K562 (cell line): ENCODE data around the gene NEDD4L. TPM values are rescaled to one million over a fixed set of nuclear protein-coding genes. Genes with fewer than 3 reads are reported as not detected.

ENCODE experiments used
- ATAC-seq: fragments of 200-7000 bp; cut with Tn5 transposase; 3 replicates; pipeline ENCODE4 v1.9.1; 2020; ENCODE audit warnings: moderate library complexity
- BruUV-seq: library from RNA; stranded (reverse); fragments of 400-500 nt; replicated peaks from 2 replicates; lab custom pipeline; 2021; lab: Mats Ljungman, UMichigan
- CTCF ChIA-PET: fragments of 300-600 bp; formaldehyde crosslinking; extraction: SDS; loops from one replicate; lab custom pipeline; 2021; ENCODE audit warnings: low intra/inter-chr PET ratio; lab: Yijun Ruan, JAX
- POLR2A ChIA-PET: fragments of 300-600, 350-650 bp; sonication (Branson Sonifier 250); formaldehyde crosslinking; extraction: SDS; loops from one replicate; lab custom pipeline; 2021; ENCODE audit warnings: antibody characterized with exemption, inconsistent platforms; lab: Yijun Ruan, JAX
- DNase-seq, 4 experiments: peaks; one replicate each; pipeline versions ENCODE4 v3.0.0 to v3.0.0-alpha.2; 2011 to 2018; ENCODE audit warnings: low spot score in 3 of 4, mixed read lengths in 3 of 4; ENCODE audit errors: extremely low read depth in 1 of 4
- FAIRE-seq: peaks from 2 replicates; lab custom pipeline; 2011; peaks lifted over from hg19 to GRCh38; lab: Jason Lieb, UNC
- H2AFZ ChIP-seq: 2 replicates; pipeline ENCODE4 v1.6.0; 2011; ENCODE audit warnings: low read depth, low read length, control low read depth, inconsistent platforms
- H3K27ac ChIP-seq: fragments of 200-600 bp; 3 replicates; pipeline ENCODE4 v1.8.0; 2011; ENCODE audit warnings: low read depth, mild to moderate bottlenecking, control low read depth, inconsistent platforms, low read length, moderate library complexity, mixed read lengths; ENCODE audit errors: extremely low read depth
- H3K27me3 ChIP-seq, 2 experiments: fragments of 300-600 bp in 1 of 2; 2 replicates in 1 of 2; 3 replicates in 1 of 2; pipeline versions ENCODE4 v1.6.0 to v1.8.0; 2011; ENCODE audit warnings: inconsistent platforms in 2 of 2, low read length in 2 of 2, mild to moderate bottlenecking in 1 of 2, mixed read lengths in 1 of 2, moderate library complexity in 1 of 2; ENCODE audit not compliant: control insufficient read depth in 2 of 2, insufficient read depth in 2 of 2
- H3K36me3 ChIP-seq: fragments of 300-600 bp; 3 replicates; pipeline ENCODE4 v1.8.0; 2011; ENCODE audit warnings: mild to moderate bottlenecking, low read length, inconsistent platforms; ENCODE audit not compliant: control insufficient read depth, insufficient read depth
- H3K4me1 ChIP-seq, 2 experiments: fragments of 200-600 bp in 1 of 2; replicated peaks in 1 of 2; 2 replicates in 1 of 2; 3 replicates in 1 of 2; pipeline versions ENCODE4 v1.5.1 to v1.8.0; 2011; ENCODE audit warnings: inconsistent platforms in 2 of 2, low read length in 2 of 2, mild to moderate bottlenecking in 1 of 2, mixed read lengths in 1 of 2, moderate library complexity in 1 of 2; ENCODE audit not compliant: control insufficient read depth in 2 of 2, insufficient read depth in 2 of 2
- H3K4me2 ChIP-seq: 2 replicates; pipeline ENCODE4 v1.6.1; 2011; ENCODE audit warnings: low read length, control low read depth, inconsistent platforms, mixed read lengths; ENCODE audit not compliant: insufficient read depth
- H3K4me3 ChIP-seq: fragments of 200-600 bp; sonication (generic), shearing (Covaris generic); 2 replicates; pipeline ENCODE4 v1.5.1; 2016; ENCODE audit warnings: control low read depth, inconsistent platforms
- H3K79me2 ChIP-seq: fragments of 200-600 bp; 3 replicates; pipeline ENCODE4 v1.8.0; 2011; ENCODE audit warnings: low read length, inconsistent platforms; ENCODE audit not compliant: control insufficient read depth, insufficient read depth
- H3K9ac ChIP-seq, 2 experiments: 2 replicates each; pipeline versions ENCODE4 v1.6.0 to v1.6.1; 2011; ENCODE audit warnings: low read depth in 2 of 2, low read length in 2 of 2, control low read depth in 1 of 2, inconsistent platforms in 1 of 2, mild to moderate bottlenecking in 1 of 2, mixed read lengths in 1 of 2; ENCODE audit not compliant: insufficient read depth in 1 of 2
- H3K9me1 ChIP-seq: one replicate; pipeline ENCODE4 v1.6.0; 2011; ENCODE audit warnings: inconsistent platforms, mild to moderate bottlenecking, low read length, moderate library complexity; ENCODE audit not compliant: control insufficient read depth, insufficient read depth
- H3K9me3 ChIP-seq: replicated peaks from 2 replicates; pipeline ENCODE4 v1.5.1; 2011; ENCODE audit warnings: low read depth, low read length, inconsistent platforms; ENCODE audit not compliant: control insufficient read depth, insufficient read depth
- H4K20me1 ChIP-seq: replicated peaks from 2 replicates; pipeline ENCODE4 v1.6.1; 2011; ENCODE audit warnings: low read length, inconsistent platforms, mixed read lengths; ENCODE audit not compliant: control insufficient read depth, insufficient read depth
- CBX5 ChIP-seq: IDR thresholded peaks from 2 replicates; pipeline ENCODE4 v1.6.1; 2014; ENCODE audit warnings: low read depth, borderline replicate concordance
- GATA2 ChIP-seq: sonication (generic); formaldehyde crosslinking; IDR thresholded peaks from 2 replicates; pipeline ENCODE4 v1.4.0; 2020; ENCODE audit warnings: mild to moderate bottlenecking, missing genetic modification reagents
- ID3 ChIP-seq, 2 experiments: fragments of 250-450 bp in 1 of 2; fragments of 450-650 bp in 1 of 2; sonication (Bioruptor Pico) in 1 of 2; IDR thresholded peaks; 2 replicates each; pipeline versions ENCODE4 v1.6.1 to v1.8.0; 2016 to 2021; ENCODE audit warnings: mild to moderate bottlenecking in 2 of 2, moderate library complexity in 2 of 2, missing compliant biosample characterization in 1 of 2, missing genetic modification characterization in 1 of 2
- KDM4B ChIP-seq, 2 experiments: fragments of 450-650 bp in 1 of 2; sonication (generic) in 1 of 2; IDR thresholded peaks; 2 replicates each; pipeline ENCODE4 v1.6.1; 2016 to 2017; ENCODE audit warnings: borderline replicate concordance in 2 of 2, antibody characterized with exemption in 1 of 2, low read depth in 1 of 2, mild to moderate bottlenecking in 1 of 2
- MYNN ChIP-seq, 2 experiments: sonication (generic); formaldehyde crosslinking in 1 of 2; IDR thresholded peaks; 2 replicates each; pipeline versions ENCODE4 v1.5.0 to v1.6.1; 2016 to 2020; ENCODE audit warnings: antibody characterized with exemption in 1 of 2, missing genetic modification reagents in 1 of 2
- POLR2G ChIP-seq: fragments of 200-400 bp; formaldehyde crosslinking; IDR thresholded peaks from 2 replicates; pipeline ENCODE4 v1.6.1; 2017; ENCODE audit warnings: low read depth, mild to moderate bottlenecking, antibody characterized with exemption, low read length, moderate library complexity
- RFX1 ChIP-seq: fragments of 450-650 bp; IDR thresholded peaks from 2 replicates; pipeline ENCODE4 v1.6.1; 2016; ENCODE audit warnings: mild to moderate bottlenecking, moderate library complexity
- SMARCE1 ChIP-seq: fragments of 450-650 bp; IDR thresholded peaks from 2 replicates; pipeline ENCODE4 v1.7.1; 2016; ENCODE audit warnings: mild to moderate bottlenecking
- TBL1XR1 ChIP-seq, 2 experiments: IDR thresholded peaks; 2 replicates each; pipeline ENCODE4 v1.6.1; 2012; ENCODE audit warnings: improper control_type of control experiment in 2 of 2, low read length in 2 of 2, mild to moderate bottlenecking in 1 of 2
- TEAD1 ChIP-seq, 2 experiments: fragments of 450-650 bp in 1 of 2; sonication (generic) in 1 of 2; formaldehyde crosslinking; IDR thresholded peaks; 2 replicates each; pipeline versions ENCODE4 v1.4.0 to v1.8.0; 2020 to 2022; ENCODE audit warnings: mild to moderate bottlenecking in 2 of 2, missing genetic modification reagents in 1 of 2
- WGBS: fragments of 100-300 bp; shearing (Covaris generic); methylation state at CpG from one replicate; pipeline ENCODE4 v1.1.6; 2016; ENCODE audit warnings: low coverage, mixed read lengths; ENCODE audit not compliant: insufficient coverage; ENCODE audit errors: missing lambda C conversion rate; 5-methylcytosine and 5-hydroxymethylcytosine counted together
- in situ Hi-C: fragments of 300-500 bp; cut with MboI; formaldehyde crosslinking; loops from 4 replicates; pipeline ENCODE4 v1.15.0; 2018; ENCODE audit warnings: inconsistent platforms, mixed read lengths
- intact Hi-C: fragments of 100-400 bp; cut with micrococcal nuclease; formaldehyde crosslinking; loops from 2 replicates; pipeline ENCODE4 v1.14.2; 2022
- polyA plus RNA-seq, 8 experiments: library from polyadenylated mRNA; depleted of rRNA in 4 of 8; stranded (reverse) in 5 of 8; unstranded in 3 of 8; fragments of >200 nt; fragmentation: Nextera tagmentation in 2 of 8; fragmentation: Illumina TruSeq in 1 of 8; extraction: Ambion mirVana in 2 of 8; extraction: Trizol in 1 of 8; gene quantifications; 2 replicates each; pipeline versions ENCODE4 v1.2.1 to v1.2.3, GENCODE V29; 2011 to 2014; ENCODE audit warnings: inconsistent platforms in 1 of 8, missing spikeins in 1 of 8
- total RNA-seq, 7 experiments: library from RNA; depleted of rRNA in 6 of 7; stranded (reverse); fragments of >200 nt in 6 of 7; fragmentation: Illumina TruSeq in 2 of 7; extraction: Trizol in 2 of 7; gene quantifications; 2 replicates each; pipeline versions ENCODE4 v1.2.1 to v1.2.3, GENCODE V29; 2011 to 2021; ENCODE audit warnings: low replicate concordance in 1 of 7

The NEDD4L gene
- total and polyA plus RNA-seq, 9 of the 15 experiments (the other 6 are each of a cell fraction or from before 2014, with no cell fraction given) = 8.1 to 33.4 (median 19.9) TPM

GRCh38 chr18:58005885-58006523, 38.0 kb upstream of the NEDD4L start:
- FAIRE-seq (no peak), ATAC-seq (no peak), DNase-seq (no peak)
- no TSS peak for BruUV-seq
- H3K4me3 ChIP-seq = no peak overlapping the region
- H4K20me1 ChIP-seq = no peaks in the 10 kb centered on the region
- TF ChIP-seq RFX1 (peak; percentile 75), POLR2G (no peak), KDM4B (IDR thresholded peaks at IDR 0.05; ENCODE audit: borderline replicate concordance in 2 of 2, low read depth in 1 of 2) (no peak), MYNN (IDR thresholded peaks at IDR 0.05) (peak; percentile 86), MYNN (CRISPR knock-in tag; IDR thresholded peaks at IDR 0.05) (no peak), CBX5 (no peak), SMARCE1 (no peak)
- no peak overlapping the region for H3K4me2 ChIP-seq
- no peaks in the 10 kb centered on the region for H3K79me2 ChIP-seq
- H3K27me3 ChIP-seq = no peaks in the 10 kb centered on the region
- H3K9ac ChIP-seq = no peak overlapping the region
- ChIA-PET CTCF (no interaction called here), POLR2A (no interaction called here)
- H2AFZ ChIP-seq = no peak overlapping the region
- H3K27ac ChIP-seq = no peak overlapping the region
- H3K4me1 ChIP-seq = no peaks in the 10 kb centered on the region
- H3K9me3 ChIP-seq = no peaks in the 10 kb centered on the region
- in situ Hi-C loops = no loop called here
- H3K36me3 ChIP-seq = no peaks in the 10 kb centered on the region
- intact Hi-C loops = no loop called here
- H3K9me1 ChIP-seq = no peaks in the 10 kb centered on the region
- WGBS = 19% methylated on average over 3 of the region's 3 CpGs

GRCh38 chr18:58009166-58009565, 34.9 kb upstream of the NEDD4L start:
- no peak overlapping the region for H3K9ac ChIP-seq
- CTCF ChIA-PET = no interaction called here
- H3K36me3 ChIP-seq = no peaks in the 10 kb centered on the region
- no peaks in the 10 kb centered on the region for H4K20me1 ChIP-seq
- in situ Hi-C loops = no loop called here
- DNase-seq (no peak), FAIRE-seq (no peak), ATAC-seq (no peak)
- H3K27ac ChIP-seq = no peak overlapping the region
- POLR2A ChIA-PET = no interaction called here
- intact Hi-C loops = no loop called here
- H3K4me1 ChIP-seq = no peaks in the 10 kb centered on the region
- no peak overlapping the region for H3K4me2 ChIP-seq
- no peaks in the 10 kb centered on the region for H3K79me2 ChIP-seq
- TF ChIP-seq TBL1XR1 (IDR thresholded peaks at IDR 0.05; ENCODE audit: low read length in 2 of 2) = no peak
- TF ChIP-seq ID3 (CRISPR knock-in tag; IDR thresholded peaks at IDR 0.05) = no peak
- TF ChIP-seq ID3 (tag; IDR thresholded peaks at IDR 0.05) = no peak
- no peak for TF ChIP-seq GATA2 (CRISPR knock-in tag)
- no peak for TF ChIP-seq TEAD1 (CRISPR knock-in tag; IDR thresholded peaks at IDR 0.05)
- H3K9me3 ChIP-seq = no peaks in the 10 kb centered on the region
- H3K27me3 ChIP-seq = no peaks in the 10 kb centered on the region
- no TSS peak for BruUV-seq
- no peak overlapping the region for H2AFZ ChIP-seq
- H3K9me1 ChIP-seq = no peaks in the 10 kb centered on the region
- no peak overlapping the region for H3K4me3 ChIP-seq
